Breast epithelium (tissue), 3 donors: ENCODE data around the gene NFIX.

ENCODE experiments used
- CTCF ChIP-seq, 3 donors: fragments of 450-650 bp; IDR thresholded peaks; one replicate each; pipeline ENCODE4 v1.5.1; 2016 to 2017; ENCODE audit warnings: antibody characterized with exemption in 3 of 3, mild to moderate bottlenecking in 3 of 3, moderate library complexity in 3 of 3
- POLR2A ChIP-seq: fragments of 450-650 bp; IDR thresholded peaks from one replicate; pipeline ENCODE4 v1.6.1; 2016; ENCODE audit warnings: antibody characterized with exemption, mild to moderate bottlenecking, moderate library complexity
- POLR2AphosphoS5 ChIP-seq, 3 donors: sonication (generic); formaldehyde crosslinking; IDR thresholded peaks; one replicate each; pipeline ENCODE4 v1.6.1; 2017; ENCODE audit warnings: antibody characterized with exemption in 3 of 3

- TF ChIP-seq POLR2A (no peak), CTCF (IDR thresholded peaks at IDR 0.05) (no peak), POLR2AphosphoS5 (IDR thresholded peaks at IDR 0.05) (peak in 2 of 3 donors; percentile 39 to 87)
Observed at GRCh38 chr19:13102666-13103580, 107.6 kb downstream of the NFIX start, which contains the start of gene LYL1.
